H1 (cell line): Measurements from ENCODE around the gene DNAH8. TPM values are rescaled to one million over a fixed set of nuclear protein-coding genes. Genes with fewer than 3 reads are reported as not detected.

Source experiments
- ASH2L ChIP-seq: fragments of 200-600, 300-600 bp; sonication (generic); IDR thresholded peaks from one replicate; pipeline ENCODE4 v1.7.1; 2017; ENCODE audit warnings: low read length
- KDM4A ChIP-seq: IDR thresholded peaks from one replicate; pipeline ENCODE4 v1.7.1; 2012; ENCODE audit warnings: low read depth, mild to moderate bottlenecking, moderate library complexity, low read length, inconsistent platforms; ENCODE audit not compliant: severe bottlenecking
- NRF1 ChIP-seq: IDR thresholded peaks from 2 replicates; pipeline ENCODE4 v1.6.1; 2011; ENCODE audit warnings: mild to moderate bottlenecking, low read depth, low read length, improper control_type of control experiment
- TEAD4 ChIP-seq: IDR thresholded peaks from 2 replicates; pipeline ENCODE4 v1.6.1; 2012; ENCODE audit warnings: low read depth, low read length, inconsistent platforms, mixed read lengths
- polyA plus RNA-seq, 7 experiments: library from polyadenylated mRNA; depleted of rRNA in 3 of 7; stranded (reverse) in 5 of 7; unstranded in 2 of 7; fragments of >200 nt in 5 of 7; fragments of 200-250 nt in 2 of 7; gene quantifications; 1 replicate in 5 of 7; 2 replicates in 1 of 7; 4 replicates in 1 of 7; pipeline versions ENCODE4 v1.2.1 to v1.2.3, GENCODE V29; 2011 to 2013; ENCODE audit warnings: missing spikeins in 2 of 7, mixed read lengths in 2 of 7
- total RNA-seq: library from RNA; stranded (reverse); fragmentation: NEBNext Ultra II Directional; extraction: Animal tissue kit (Norgen Biotek cat#: 25700); gene quantifications from 2 replicates; pipeline ENCODE4 v1.2.1, GENCODE V29; 2021

The DNAH8 gene
- total and polyA plus RNA-seq, 2 of the 8 experiments (the other 6 are each of a cell fraction or from before 2014, with no cell fraction given), result under 0.01 TPM; not detected in 1

DNA sequence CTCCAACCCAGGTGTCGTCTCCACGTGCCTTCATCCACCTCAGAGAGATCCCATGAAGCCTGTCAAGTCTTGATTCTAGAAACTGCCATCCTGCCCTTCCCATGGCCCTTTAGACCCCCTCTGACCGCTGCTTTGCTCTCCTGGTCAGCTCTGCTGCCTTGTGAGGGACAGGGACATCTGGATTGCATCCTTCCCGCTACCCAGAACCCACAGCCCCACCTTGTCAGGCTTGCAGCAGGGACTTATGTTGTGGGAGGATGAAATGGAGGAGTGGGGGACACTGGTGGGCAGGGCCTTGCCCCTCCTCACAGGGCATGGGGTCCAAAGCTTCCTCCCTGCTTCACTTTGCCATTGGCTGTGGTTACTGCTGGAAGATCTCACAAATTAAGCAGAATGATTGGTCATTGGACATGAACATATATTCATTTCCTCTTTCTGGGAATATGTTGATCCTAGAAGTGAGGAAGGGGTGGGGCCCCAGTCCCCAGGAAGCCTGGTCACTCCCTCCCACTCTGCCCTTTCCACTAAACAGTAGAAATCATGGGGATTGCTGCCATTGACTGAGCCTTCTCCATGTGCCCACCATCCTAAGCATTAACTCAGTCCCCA lies 338.0 kb downstream of the DNAH8 start (continued):
- TF ChIP-seq TEAD4 (no peak), KDM4A (no peak), NRF1 (no peak), ASH2L (no peak)
